Transverse colon (tissue), 3 donors: Measurements from ENCODE around the gene GPR39.

Source experiments
- CTCF ChIP-seq, 5 experiments: fragments of 200-600 bp in 3 of 5; fragments of 450-650 bp in 2 of 5; sonication (generic) in 3 of 5; IDR thresholded peaks; 1 replicate in 2 of 5; 2 replicates in 3 of 5; pipeline ENCODE4 v1.5.1; 2016 to 2017; ENCODE audit warnings: antibody characterized with exemption in 5 of 5, inconsistent platforms in 3 of 5, mild to moderate bottlenecking in 2 of 5, moderate library complexity in 1 of 5
- EP300 ChIP-seq: sonication (generic); formaldehyde crosslinking; IDR thresholded peaks from one replicate; pipeline ENCODE4 v1.6.1; 2017; ENCODE audit warnings: antibody characterized with exemption, low read depth

- TF ChIP-seq CTCF (IDR thresholded peaks at IDR 0.05) (no peak), EP300 (no peak)
Measured at GRCh38 chr2:132632000-132632649, 215.5 kb downstream of the GPR39 start.
